DOHH2 (cell line): ENCODE results near the gene STAM2.

Experiments
- H3F3A ChIP-seq: fragments of 200-600 bp; sonication (generic), shearing (Covaris generic); 2 replicates; pipeline ENCODE4 v1.6.0; 2016; ENCODE audit warnings: antibody characterized with exemption, mild to moderate bottlenecking; ENCODE audit not compliant: control insufficient read depth, insufficient read depth
- H3K27ac ChIP-seq: fragments of 200-600 bp; sonication (generic); 2 replicates; pipeline ENCODE4 v1.5.1; 2014; ENCODE audit warnings: low read depth, mild to moderate bottlenecking, low read length, moderate library complexity
- H3K27me3 ChIP-seq: fragments of 200-600 bp; sonication (generic); 2 replicates; pipeline ENCODE4 v1.6.1; 2014; ENCODE audit warnings: mild to moderate bottlenecking, low read length, mixed read lengths; ENCODE audit not compliant: control insufficient read depth
- H3K36me3 ChIP-seq: fragments of 200-600 bp; sonication (generic); 2 replicates; pipeline ENCODE4 v1.6.1; 2014; ENCODE audit warnings: mild to moderate bottlenecking, low read length, moderate library complexity, mixed read lengths; ENCODE audit not compliant: control insufficient read depth
- H3K4me1 ChIP-seq: fragments of 200-600 bp; sonication (generic); 2 replicates; pipeline ENCODE4 v1.6.1; 2014; ENCODE audit warnings: mild to moderate bottlenecking, low read length, mixed read lengths; ENCODE audit not compliant: control insufficient read depth
- H3K4me2 ChIP-seq: fragments of 200-600 bp; sonication (generic); 2 replicates; pipeline ENCODE4 v1.6.0; 2014; ENCODE audit warnings: mild to moderate bottlenecking, low read length, moderate library complexity
- H3K4me3 ChIP-seq: fragments of 200-600 bp; sonication (generic); 2 replicates; pipeline ENCODE4 v1.5.1; 2014; ENCODE audit warnings: mild to moderate bottlenecking, low read length, mixed read lengths
- H3K79me2 ChIP-seq: fragments of 200-600 bp; sonication (generic); 2 replicates; pipeline ENCODE4 v1.6.1; 2014; ENCODE audit warnings: mild to moderate bottlenecking, low read length, mixed read lengths; ENCODE audit not compliant: control insufficient read depth
- H3K9me2 ChIP-seq: fragments of 200-600 bp; sonication (generic); replicated peaks from 2 replicates; pipeline ENCODE4 v1.6.1; 2014; ENCODE audit warnings: mild to moderate bottlenecking, low read length, mixed read lengths; ENCODE audit not compliant: control insufficient read depth
- H3K9me3 ChIP-seq: fragments of 200-600 bp; sonication (generic); 2 replicates; pipeline ENCODE4 v1.6.1; 2014; ENCODE audit warnings: antibody characterized with exemption, low read length, mixed read lengths; ENCODE audit not compliant: control insufficient read depth, insufficient read depth
- H4K20me1 ChIP-seq: fragments of 200-600 bp; sonication (generic); 2 replicates; pipeline ENCODE4 v1.6.0; 2014; ENCODE audit warnings: low read depth, mild to moderate bottlenecking, antibody characterized with exemption, low read length, moderate library complexity; ENCODE audit not compliant: control insufficient read depth, insufficient read depth
- CTCF ChIP-seq: fragments of 200-600 bp; sonication (generic); IDR thresholded peaks from one replicate; pipeline ENCODE4 v1.5.1; 2014; ENCODE audit warnings: antibody characterized with exemption, mild to moderate bottlenecking, low read depth, low read length; ENCODE audit not compliant: poor library complexity, severe bottlenecking
- EZH2phosphoT487 ChIP-seq: fragments of 200-600 bp; sonication (generic); IDR thresholded peaks from 2 replicates; pipeline ENCODE4 v1.6.1; 2017; ENCODE audit warnings: borderline replicate concordance, mild to moderate bottlenecking, antibody characterized with exemption, low read length, moderate library complexity, mixed read lengths

The STAM2 gene

GRCh38 chr2:152088006-152088405 is 87.6 kb downstream of the STAM2 start:
- peaks cover 8% of the 10 kb centered on the region; the same call in 1 of the 2 replicates for H3K27me3 ChIP-seq
- no peaks in the 10 kb centered on the region for H3K79me2 ChIP-seq
- no peaks in the 10 kb centered on the region for H3K9me3 ChIP-seq
- H3K4me2 ChIP-seq: no peak overlapping the region
- TF ChIP-seq EZH2phosphoT487: no peak
- TF ChIP-seq CTCF: no peak
- no peaks in the 10 kb centered on the region for H3F3A ChIP-seq
- no peaks in the 10 kb centered on the region for H4K20me1 ChIP-seq
- no peaks in the 10 kb centered on the region for H3K4me1 ChIP-seq
- H3K4me3 ChIP-seq: no peak overlapping the region
- H3K9me2 ChIP-seq: no peaks in the 10 kb centered on the region
- no peak overlapping the region for H3K27ac ChIP-seq
- H3K36me3 ChIP-seq: no peaks in the 10 kb centered on the region

- Histone ChIP-seq H3K36me3 (no peaks in the 10 kb centered on the region), H3K4me3 (no peak overlapping the region), H3K4me1 (no peaks in the 10 kb centered on the region), H3K4me2 (no peak overlapping the region), H3K9me2 (no peaks in the 10 kb centered on the region), H3K9me3 (no peaks in the 10 kb centered on the region), H3K27me3 (peaks cover 8% of the 10 kb centered on the region; the same call in 1 of the 2 replicates), H3F3A (no peaks in the 10 kb centered on the region), H3K79me2 (no peaks in the 10 kb centered on the region), H3K27ac (no peak overlapping the region), H4K20me1 (no peaks in the 10 kb centered on the region)
- TF ChIP-seq EZH2phosphoT487 (no peak), CTCF (no peak)
Measured at GRCh38 chr2:152086231-152086630, 89.3 kb downstream of the STAM2 start.

- H3K27me3 ChIP-seq: peaks cover 4% of the 10 kb centered on the region; the same call in 1 of the 2 replicates
- TF ChIP-seq CTCF: no peak
- no peak for TF ChIP-seq EZH2phosphoT487
- no peak overlapping the region for H3K4me2 ChIP-seq
- H3K79me2 ChIP-seq: no peaks in the 10 kb centered on the region
- no peaks in the 10 kb centered on the region for H3F3A ChIP-seq
- no peak overlapping the region for H3K27ac ChIP-seq
- H3K36me3 ChIP-seq: no peaks in the 10 kb centered on the region
- no peaks in the 10 kb centered on the region for H4K20me1 ChIP-seq
- no peak overlapping the region for H3K4me3 ChIP-seq
- H3K4me1 ChIP-seq: no peaks in the 10 kb centered on the region
- no peaks in the 10 kb centered on the region for H3K9me2 ChIP-seq
- no peaks in the 10 kb centered on the region for H3K9me3 ChIP-seq
Measured at GRCh38 chr2:152084076-152084475, 91.5 kb downstream of the STAM2 start.
